PC-3 (cell line): ENCODE results near the gene RBBP4. TPM values are rescaled to one million over a fixed set of nuclear protein-coding genes. Genes with fewer than 3 reads are reported as not detected.
A peak's percentile ranks its signal among the peaks of the same experiment; 100 is the strongest.

Source experiments
- ATAC-seq: fragments of 200-7000 bp; cut with Tn5 transposase; 2 replicates; pipeline ENCODE4 v1.9.1; 2020; ENCODE audit warnings: mild to moderate bottlenecking, moderate library complexity
- BruUV-seq: library from RNA; stranded (reverse); fragments of 400-500 nt; replicated peaks from 2 replicates; lab custom pipeline; 2021; lab: Mats Ljungman, UMichigan
- CTCF ChIA-PET: fragments of 300-600 bp; sonication (Branson Sonifier 250); formaldehyde crosslinking; loops from one replicate; lab custom pipeline; 2022; ENCODE audit warnings: antibody characterized with exemption; lab: Charles Lee
- POLR2A ChIA-PET: fragments of 300-600 bp; sonication (Branson Sonifier 250); formaldehyde crosslinking; loops from one replicate; lab custom pipeline; 2022; ENCODE audit warnings: antibody characterized with exemption; ENCODE audit not compliant: unreplicated experiment; lab: Charles Lee
- DNase-seq: peaks from one replicate; pipeline ENCODE4 v3.0.0-alpha.2; 2015
- H2AFZ ChIP-seq: fragments of 300-600 bp; sonication (generic); 2 replicates; pipeline ENCODE4 v1.6.0; 2016; ENCODE audit warnings: antibody characterized with exemption, low read length
- H3F3A ChIP-seq: fragments of 300-600 bp; sonication (generic); one replicate; pipeline ENCODE4 v1.6.0; 2017; ENCODE audit warnings: antibody characterized with exemption, low read length, control low read depth, mild to moderate bottlenecking; ENCODE audit not compliant: unreplicated experiment
- H3K27ac ChIP-seq: fragments of 300-600 bp; sonication (generic); 2 replicates; pipeline ENCODE4 v1.5.1; 2016; ENCODE audit warnings: mild to moderate bottlenecking, low read length
- H3K27me3 ChIP-seq: fragments of 300-600 bp; sonication (generic); 2 replicates; pipeline ENCODE4 v1.6.1; 2016; ENCODE audit warnings: low read length, mixed read lengths
- H3K36me3 ChIP-seq: fragments of 300-600 bp; sonication (generic); 2 replicates; pipeline ENCODE4 v1.6.1; 2016; ENCODE audit warnings: low read depth, mixed run types, low read length, mixed read lengths
- H3K4me1 ChIP-seq: fragments of 300-600 bp; sonication (generic); 2 replicates; pipeline ENCODE4 v1.5.1; 2016; ENCODE audit warnings: low read length; ENCODE audit not compliant: insufficient read depth
- H3K4me2 ChIP-seq: fragments of 300-600 bp; sonication (generic); 2 replicates; pipeline ENCODE4 v1.6.0; 2016; ENCODE audit warnings: low read length
- H3K4me3 ChIP-seq: fragments of 300-600 bp; sonication (generic); 2 replicates; pipeline ENCODE4 v1.5.1; 2016; ENCODE audit warnings: mild to moderate bottlenecking, low read length, mixed read lengths
- H3K79me2 ChIP-seq: fragments of 300-600 bp; sonication (generic); 2 replicates; pipeline ENCODE4 v1.6.1; 2017; ENCODE audit warnings: low read length, mixed read lengths
- H3K9ac ChIP-seq: fragments of 300-600 bp; sonication (generic); 2 replicates; pipeline ENCODE4 v1.6.0; 2016; ENCODE audit warnings: mild to moderate bottlenecking, low read length
- H3K9me2 ChIP-seq: fragments of 300-600 bp; sonication (generic); replicated peaks from 2 replicates; pipeline ENCODE4 v1.6.1; 2016; ENCODE audit warnings: mixed run types, low read length, mixed read lengths
- H3K9me3 ChIP-seq: fragments of 300-600 bp; sonication (generic); 2 replicates; pipeline ENCODE4 v1.6.1; 2016; ENCODE audit warnings: low read length, mixed read lengths
- H4K20me1 ChIP-seq: fragments of 300-600 bp; sonication (generic); 2 replicates; pipeline ENCODE4 v1.6.1; 2016; ENCODE audit warnings: low read length, mixed read lengths
- EZH2 ChIP-seq: fragments of 300-600 bp; sonication (generic); IDR thresholded peaks from one replicate; pipeline ENCODE4 v1.6.1; 2017; ENCODE audit warnings: antibody characterized with exemption, mild to moderate bottlenecking, low read length; ENCODE audit not compliant: unreplicated experiment
- EZH2phosphoT487 ChIP-seq: fragments of 300-600 bp; sonication (generic); IDR thresholded peaks from 2 replicates; pipeline ENCODE4 v1.6.1; 2018; ENCODE audit warnings: mild to moderate bottlenecking, antibody characterized with exemption, low read length, borderline replicate concordance
- intact Hi-C: fragments of 100-400 bp; cut with micrococcal nuclease; formaldehyde crosslinking; loops from 2 replicates; pipeline ENCODE4 v1.9.0; 2023
- total RNA-seq: library from RNA; depleted of rRNA; stranded (reverse); fragments of >200 nt; gene quantifications from 2 replicates; pipeline ENCODE4 v1.2.3, GENCODE V29; 2014
- TF ChIP-seq, protein P1 (sequence below): fragments of 300-600 bp; sonication (generic); conservative IDR thresholded peaks from 2 replicates; pipeline ENCODE4 v1.5.1; 2017; ENCODE audit warnings: antibody characterized with exemption, low read depth, mild to moderate bottlenecking, low read length

Gene RBBP4
- total RNA-seq, 1 experiment from 2014 or later, result 201 TPM

DNA sequence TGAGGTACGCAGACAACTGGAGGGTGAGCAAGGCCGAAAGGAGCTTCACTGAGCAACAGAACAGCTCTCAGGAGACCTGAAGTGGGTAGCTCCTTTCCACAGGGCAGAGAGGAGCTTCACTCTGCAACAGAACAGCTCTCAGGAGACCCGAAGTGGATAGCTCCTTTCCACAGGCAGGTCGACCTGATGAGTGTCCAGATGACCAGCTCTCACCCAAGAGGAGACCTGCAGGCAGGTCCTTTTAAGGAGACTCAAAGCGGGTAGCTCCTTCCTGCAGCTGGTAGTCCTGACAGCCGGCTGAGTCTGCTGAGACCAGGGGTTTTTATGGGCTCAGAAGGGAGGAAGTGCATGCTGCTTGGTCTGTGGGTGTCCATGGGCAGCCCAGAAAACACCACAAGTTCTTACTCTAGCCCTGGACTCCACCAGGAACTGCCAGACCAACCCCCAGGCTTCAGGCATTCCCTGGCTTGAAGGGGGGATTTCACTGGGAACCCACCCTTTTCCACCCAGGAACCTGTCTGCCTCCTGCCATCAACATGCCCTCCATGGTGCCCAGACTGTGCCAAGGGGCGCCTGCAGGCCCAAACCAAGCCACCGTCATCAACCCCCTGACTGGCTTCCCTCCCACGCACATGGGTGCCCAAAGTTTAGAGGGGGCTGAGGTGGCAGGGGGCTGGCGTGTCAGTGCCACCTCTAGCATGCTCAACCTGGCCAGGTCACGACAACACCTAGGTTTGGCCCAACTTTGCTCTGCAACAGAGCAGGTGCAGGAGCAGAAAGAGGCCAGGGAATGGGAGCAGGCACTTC, 44.2 kb upstream of the RBBP4 start:
- no TSS peak for BruUV-seq
- Histone ChIP-seq H3K36me3 (no peaks in the 10 kb centered on the region), H3K4me3 (no peak overlapping the region), H3K9me3 (no peaks in the 10 kb centered on the region), H3K79me2 (no peaks in the 10 kb centered on the region), H3K27me3 (no peaks in the 10 kb centered on the region), H4K20me1 (no peaks in the 10 kb centered on the region), H3F3A (no peaks in the 10 kb centered on the region), H3K9me2 (no peaks in the 10 kb centered on the region), H2AFZ (no peak overlapping the region), H3K4me1 (no peaks in the 10 kb centered on the region), H3K4me2 (no peak overlapping the region), H3K27ac (no peak overlapping the region), H3K9ac (no peak overlapping the region)
- intact Hi-C loops, result no loop called here
- TF ChIP-seq, protein P1, sequence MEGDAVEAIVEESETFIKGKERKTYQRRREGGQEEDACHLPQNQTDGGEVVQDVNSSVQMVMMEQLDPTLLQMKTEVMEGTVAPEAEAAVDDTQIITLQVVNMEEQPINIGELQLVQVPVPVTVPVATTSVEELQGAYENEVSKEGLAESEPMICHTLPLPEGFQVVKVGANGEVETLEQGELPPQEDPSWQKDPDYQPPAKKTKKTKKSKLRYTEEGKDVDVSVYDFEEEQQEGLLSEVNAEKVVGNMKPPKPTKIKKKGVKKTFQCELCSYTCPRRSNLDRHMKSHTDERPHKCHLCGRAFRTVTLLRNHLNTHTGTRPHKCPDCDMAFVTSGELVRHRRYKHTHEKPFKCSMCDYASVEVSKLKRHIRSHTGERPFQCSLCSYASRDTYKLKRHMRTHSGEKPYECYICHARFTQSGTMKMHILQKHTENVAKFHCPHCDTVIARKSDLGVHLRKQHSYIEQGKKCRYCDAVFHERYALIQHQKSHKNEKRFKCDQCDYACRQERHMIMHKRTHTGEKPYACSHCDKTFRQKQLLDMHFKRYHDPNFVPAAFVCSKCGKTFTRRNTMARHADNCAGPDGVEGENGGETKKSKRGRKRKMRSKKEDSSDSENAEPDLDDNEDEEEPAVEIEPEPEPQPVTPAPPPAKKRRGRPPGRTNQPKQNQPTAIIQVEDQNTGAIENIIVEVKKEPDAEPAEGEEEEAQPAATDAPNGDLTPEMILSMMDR, result no peak
- TF ChIP-seq EZH2, result no peak
- no peak for TF ChIP-seq EZH2phosphoT487
- DNase-seq, result no peak
- ChIA-PET CTCF (no interaction called here), POLR2A (no interaction called here)
- ATAC-seq, result no peak

DNA sequence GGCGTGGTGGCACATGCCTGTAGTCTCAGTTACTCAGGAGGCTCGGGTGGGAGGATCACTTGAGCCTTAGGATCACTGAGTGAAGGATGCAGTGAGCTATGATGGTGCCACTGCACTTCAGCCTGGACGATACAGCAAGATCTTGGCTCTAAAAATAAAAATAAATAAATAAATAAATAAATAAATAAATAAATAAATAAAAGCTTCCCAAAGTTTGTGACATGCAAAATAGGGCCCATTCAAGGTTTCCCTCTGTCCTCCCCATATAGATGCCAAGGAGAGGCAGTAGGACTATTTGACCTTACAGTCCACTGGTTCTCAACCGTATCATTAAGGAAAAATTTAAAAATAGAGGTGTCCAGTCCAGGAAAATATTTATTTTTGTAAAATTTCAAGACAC, 41.8 kb upstream of the RBBP4 start:
- POLR2A ChIA-PET, result no interaction called here
- DNase-seq (no peak), ATAC-seq (no peak)
- intact Hi-C loops, result no loop called here
- Histone ChIP-seq H3K79me2 (no peaks in the 10 kb centered on the region), H2AFZ (no peak overlapping the region), H3K27me3 (no peaks in the 10 kb centered on the region), H3K4me2 (no peak overlapping the region), H4K20me1 (no peaks in the 10 kb centered on the region), H3K9ac (no peak overlapping the region), H3K36me3 (no peaks in the 10 kb centered on the region), H3K9me2 (no peaks in the 10 kb centered on the region), H3K4me3 (no peak overlapping the region), H3F3A (no peaks in the 10 kb centered on the region), H3K9me3 (no peaks in the 10 kb centered on the region), H3K4me1 (no peaks in the 10 kb centered on the region; the same call in 1 of the 2 replicates), H3K27ac (no peak overlapping the region)
- CTCF ChIA-PET, result no interaction called here
- TF ChIP-seq, protein P1, result no peak
- TF ChIP-seq EZH2phosphoT487, result no peak
- no peak for TF ChIP-seq EZH2
- BruUV-seq, result no TSS peak

DNA sequence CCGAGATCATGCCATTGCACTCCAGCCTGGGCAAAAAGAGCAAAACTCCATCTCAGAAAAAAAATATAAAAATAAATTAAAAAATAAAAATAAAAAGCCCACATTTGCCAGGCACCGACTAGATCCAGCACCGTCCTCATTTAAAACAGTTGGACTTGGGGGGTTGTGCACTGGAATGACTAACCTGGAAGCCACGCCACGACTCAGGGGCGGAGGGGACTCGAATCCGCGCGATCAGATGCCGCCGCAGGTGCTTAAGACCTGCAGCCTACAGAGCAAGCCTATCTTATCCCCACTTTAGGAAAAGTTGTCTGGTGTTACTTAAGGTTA, 39.2 kb upstream of the RBBP4 start:
- H4K20me1 ChIP-seq, result no peaks in the 10 kb centered on the region
- TF ChIP-seq EZH2 (no peak), EZH2phosphoT487 (no peak)
- TF ChIP-seq, protein P1, result no peak
- POLR2A ChIA-PET, result interaction anchor here (0.6 kb wide), 1 partner anchor 967 kb away, joined by 3 read pairs; the partner anchor contains the start of gene PEF1
- intact Hi-C loops, result no loop called here
- H3K36me3 ChIP-seq, result no peaks in the 10 kb centered on the region
- H3K9ac ChIP-seq, result peak overlapping the region; percentile 64
- H3K4me1 ChIP-seq, result no peaks in the 10 kb centered on the region; the same call in 1 of the 2 replicates
- DNase-seq (no peak), ATAC-seq (peak; percentile 53)
- no TSS peak for BruUV-seq
- no peak overlapping the region for H3K27ac ChIP-seq
- H2AFZ ChIP-seq, result peak overlapping the region; percentile 99
- H3K9me3 ChIP-seq, result no peaks in the 10 kb centered on the region
- no peaks in the 10 kb centered on the region for H3K79me2 ChIP-seq
- CTCF ChIA-PET, result interaction anchor here (0.6 kb wide), 1 partner anchor 217 kb away, joined by 16 read pairs; no protein-coding TSS in a partner anchor
- no peaks in the 10 kb centered on the region for H3K27me3 ChIP-seq
- H3K9me2 ChIP-seq, result no peaks in the 10 kb centered on the region
- H3K4me2 ChIP-seq, result peak overlapping the region; percentile 96
- peak overlapping the region; percentile 89 for H3K4me3 ChIP-seq
- H3F3A ChIP-seq, result no peaks in the 10 kb centered on the region
